ENCODE measurements around the gene ADCY5.

ADCY5 gene

GRCh38 chr3:123283074-123283473 is 165.8 kb downstream of the ADCY5 start:
- H3K79me2 ChIP-seq (ENCODE audit: insufficient read depth, low read length) = no peaks in the 10 kb centered on the region
- H3K9me2 ChIP-seq (ENCODE audit: low read depth, low read length) = no peaks in the 10 kb centered on the region
- no peaks in the 10 kb centered on the region for H3F3A ChIP-seq (ENCODE audit: insufficient read depth, low read length)
- H4K20me1 ChIP-seq (ENCODE audit: insufficient read depth, low read length) = no peaks in the 10 kb centered on the region
- no peaks in the 10 kb centered on the region for H3K4me1 ChIP-seq (ENCODE audit: insufficient read depth, low read length, severe bottlenecking)
- 0 out of 2 replicates have a peak, but pooled peaks cover 7% of the 10 kb centered on the region for H3K27me3 ChIP-seq (ENCODE audit: insufficient read depth, low read length)
- no peak overlapping the region for H3K4me3 ChIP-seq (ENCODE audit: low read depth, low read length, poor library complexity, severe bottlenecking)
- no peak overlapping the region for H3K4me2 ChIP-seq (ENCODE audit: low read length)
- H2AFZ ChIP-seq (ENCODE audit: low read length) = no peak overlapping the region
- H3K36me3 ChIP-seq (ENCODE audit: insufficient read depth, low read length) = no peaks in the 10 kb centered on the region
- no peak for TF ChIP-seq EZH2 (IDR thresholded peaks at IDR 0.05; ENCODE audit: borderline replicate concordance, low read length)
- TF ChIP-seq CTCF (IDR thresholded peaks at IDR 0.05; ENCODE audit: low read length) = no peak
- H3K9ac ChIP-seq (ENCODE audit: low read length) = no peak overlapping the region
- H3K9me3 ChIP-seq (ENCODE audit: low read length) = no peaks in the 10 kb centered on the region
- no peak overlapping the region for H3K27ac ChIP-seq (ENCODE audit: low read depth, low read length, poor library complexity, severe bottlenecking)

- no peak overlapping the region for H3K27ac ChIP-seq (ENCODE audit: low read depth, low read length, poor library complexity, severe bottlenecking)
- H3K79me2 ChIP-seq (ENCODE audit: insufficient read depth, low read length) = no peaks in the 10 kb centered on the region
- H3K36me3 ChIP-seq (ENCODE audit: insufficient read depth, low read length) = no peaks in the 10 kb centered on the region
- TF ChIP-seq CTCF (IDR thresholded peaks at IDR 0.05; ENCODE audit: low read length) (no peak), EZH2 (IDR thresholded peaks at IDR 0.05; ENCODE audit: borderline replicate concordance, low read length) (no peak)
- no peaks in the 10 kb centered on the region for H4K20me1 ChIP-seq (ENCODE audit: insufficient read depth, low read length)
- H3K4me2 ChIP-seq (ENCODE audit: low read length) = no peak overlapping the region
- H3K9me3 ChIP-seq (ENCODE audit: low read length) = no peaks in the 10 kb centered on the region
- H3K4me1 ChIP-seq (ENCODE audit: insufficient read depth, low read length, severe bottlenecking) = no peaks in the 10 kb centered on the region
- H3K9ac ChIP-seq (ENCODE audit: low read length) = no peak overlapping the region
- no peak overlapping the region for H2AFZ ChIP-seq (ENCODE audit: low read length)
- H3K27me3 ChIP-seq (ENCODE audit: insufficient read depth, low read length) = 0 out of 2 replicates have a peak, but pooled peaks cover 4% of the 10 kb centered on the region
- no peaks in the 10 kb centered on the region for H3K9me2 ChIP-seq (ENCODE audit: low read depth, low read length)
- H3F3A ChIP-seq (ENCODE audit: insufficient read depth, low read length) = no peaks in the 10 kb centered on the region
- no peak overlapping the region for H3K4me3 ChIP-seq (ENCODE audit: low read depth, low read length, poor library complexity, severe bottlenecking)
Observed at GRCh38 chr3:123282461-123282860, 166.4 kb downstream of the ADCY5 start.

- Histone ChIP-seq H2AFZ (ENCODE audit: low read length) (no peak overlapping the region), H3K36me3 (ENCODE audit: insufficient read depth, low read length) (no peaks in the 10 kb centered on the region), H3K4me2 (ENCODE audit: low read length) (no peak overlapping the region), H3K4me3 (ENCODE audit: low read depth, low read length, poor library complexity, severe bottlenecking) (no peak overlapping the region), H3K4me1 (ENCODE audit: insufficient read depth, low read length, severe bottlenecking) (no peaks in the 10 kb centered on the region), H3K9me3 (ENCODE audit: low read length) (no peaks in the 10 kb centered on the region), H3K27me3 (ENCODE audit: insufficient read depth, low read length) (no peaks in the 10 kb centered on the region), H3K27ac (ENCODE audit: low read depth, low read length, poor library complexity, severe bottlenecking) (no peak overlapping the region), H3F3A (ENCODE audit: insufficient read depth, low read length) (no peaks in the 10 kb centered on the region), H3K9ac (ENCODE audit: low read length) (no peak overlapping the region), H4K20me1 (ENCODE audit: insufficient read depth, low read length) (no peaks in the 10 kb centered on the region), H3K9me2 (ENCODE audit: low read depth, low read length) (no peaks in the 10 kb centered on the region), H3K79me2 (ENCODE audit: insufficient read depth, low read length) (no peaks in the 10 kb centered on the region)
- TF ChIP-seq CTCF (IDR thresholded peaks at IDR 0.05; ENCODE audit: low read length) (no peak), EZH2 (IDR thresholded peaks at IDR 0.05; ENCODE audit: borderline replicate concordance, low read length) (no peak)
Observed at GRCh38 chr3:123281929-123282328, 167.0 kb downstream of the ADCY5 start.

All from OCI-LY1 (cell line).